Measurements from ENCODE around the gene POLR2L. TPM values are rescaled to one million over a fixed set of nuclear protein-coding genes. Genes with fewer than 3 reads are reported as not detected.

The POLR2L gene
- total RNA-seq, 4 donors from 2014 or later: 66.0 to 94.6 (median 81.2) TPM

DNA sequence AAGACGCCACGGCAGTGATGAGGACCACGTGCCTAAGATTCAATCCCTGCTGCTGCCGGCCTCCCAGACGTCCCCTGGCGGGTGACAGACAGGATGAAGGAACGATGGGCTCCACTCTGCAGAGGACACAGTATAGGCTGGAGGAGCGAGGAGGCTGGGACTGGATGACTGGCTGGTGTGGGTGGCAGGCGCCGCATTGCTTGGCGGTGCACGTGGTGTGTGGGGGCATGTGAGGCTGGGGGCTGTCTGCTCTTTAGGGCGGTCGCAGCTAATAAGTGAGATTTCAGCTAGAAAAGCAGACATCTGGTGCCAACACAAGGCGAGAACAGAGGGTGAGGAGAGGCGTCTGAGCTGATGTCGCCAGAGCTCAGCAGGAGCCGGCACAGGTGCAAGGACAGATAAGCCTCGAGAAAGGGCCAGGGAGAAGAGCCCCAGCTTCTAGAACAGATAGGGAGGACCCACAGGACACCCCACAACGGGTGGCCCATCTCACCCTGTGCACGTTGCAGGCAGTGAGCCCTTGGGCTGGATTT lies 33.5 kb upstream of the POLR2L start:
- DNase-seq: no peak
- ATAC-seq: no peak
- Histone ChIP-seq H3K4me3 (no peak overlapping the region), H3K36me3 (peaks cover 0 to 5% of the 10 kb centered on the region in 2 donors), H3K27me3 (no peaks in the 10 kb centered on the region), H3K27ac (no peak overlapping the region), H3K9me3 (no peaks in the 10 kb centered on the region), H3K4me1 (peaks cover 8 to 10% of the 10 kb centered on the region in 2 donors)
- intact Hi-C loops (cut with DNase I; ENCODE audit: low total_unique reads): no loop called here
- TF ChIP-seq, protein P1, sequence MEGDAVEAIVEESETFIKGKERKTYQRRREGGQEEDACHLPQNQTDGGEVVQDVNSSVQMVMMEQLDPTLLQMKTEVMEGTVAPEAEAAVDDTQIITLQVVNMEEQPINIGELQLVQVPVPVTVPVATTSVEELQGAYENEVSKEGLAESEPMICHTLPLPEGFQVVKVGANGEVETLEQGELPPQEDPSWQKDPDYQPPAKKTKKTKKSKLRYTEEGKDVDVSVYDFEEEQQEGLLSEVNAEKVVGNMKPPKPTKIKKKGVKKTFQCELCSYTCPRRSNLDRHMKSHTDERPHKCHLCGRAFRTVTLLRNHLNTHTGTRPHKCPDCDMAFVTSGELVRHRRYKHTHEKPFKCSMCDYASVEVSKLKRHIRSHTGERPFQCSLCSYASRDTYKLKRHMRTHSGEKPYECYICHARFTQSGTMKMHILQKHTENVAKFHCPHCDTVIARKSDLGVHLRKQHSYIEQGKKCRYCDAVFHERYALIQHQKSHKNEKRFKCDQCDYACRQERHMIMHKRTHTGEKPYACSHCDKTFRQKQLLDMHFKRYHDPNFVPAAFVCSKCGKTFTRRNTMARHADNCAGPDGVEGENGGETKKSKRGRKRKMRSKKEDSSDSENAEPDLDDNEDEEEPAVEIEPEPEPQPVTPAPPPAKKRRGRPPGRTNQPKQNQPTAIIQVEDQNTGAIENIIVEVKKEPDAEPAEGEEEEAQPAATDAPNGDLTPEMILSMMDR (IDR thresholded peaks at IDR 0.05 in 4 of 5, conservative IDR thresholded peaks at IDR 0.05 in 1 of 5): no peak
- TF ChIP-seq POLR2A (IDR thresholded peaks at IDR 0.05): no peak
- in situ Hi-C loops (cut with MboI; ENCODE audit: low sequenced_read_pairs in 4 of 4): no loop called here

DNA sequence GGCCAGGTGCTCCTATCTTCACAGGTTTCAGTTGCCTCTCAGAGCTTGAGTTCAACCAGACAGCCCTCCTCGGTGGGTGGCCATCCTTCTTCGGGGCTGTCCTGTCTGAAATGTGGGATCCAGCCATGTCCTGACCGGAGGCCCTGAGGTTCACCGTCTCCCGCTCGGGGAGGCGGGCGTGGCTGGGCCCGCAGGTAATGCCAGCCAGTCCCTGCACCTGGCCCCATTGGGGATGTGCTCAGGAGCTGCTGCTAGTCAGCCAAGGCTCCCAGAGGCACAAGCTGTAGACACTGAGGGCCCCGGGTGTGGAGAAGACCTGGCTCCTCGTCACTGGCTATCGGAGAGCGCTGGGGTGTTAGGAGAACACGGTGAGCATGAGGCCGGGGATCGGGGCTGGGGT lies 32.9 kb upstream of the POLR2L start:
- TF ChIP-seq, protein P1 (IDR thresholded peaks at IDR 0.05 in 4 of 5, conservative IDR thresholded peaks at IDR 0.05 in 1 of 5): no peak
- TF ChIP-seq POLR2A (IDR thresholded peaks at IDR 0.05): no peak
- in situ Hi-C loops (cut with MboI; ENCODE audit: low sequenced_read_pairs in 4 of 4): no loop called here
- ATAC-seq (no peak), DNase-seq (no peak)
- Histone ChIP-seq H3K27ac (no peak overlapping the region), H3K9me3 (no peaks in the 10 kb centered on the region), H3K4me3 (no peak overlapping the region), H3K36me3 (peaks cover 0 to 2% of the 10 kb centered on the region in 2 donors), H3K4me1 (peaks cover 8 to 10% of the 10 kb centered on the region in 2 donors), H3K27me3 (no peaks in the 10 kb centered on the region)
- intact Hi-C loops (cut with DNase I; ENCODE audit: low total_unique reads): no loop called here

DNA sequence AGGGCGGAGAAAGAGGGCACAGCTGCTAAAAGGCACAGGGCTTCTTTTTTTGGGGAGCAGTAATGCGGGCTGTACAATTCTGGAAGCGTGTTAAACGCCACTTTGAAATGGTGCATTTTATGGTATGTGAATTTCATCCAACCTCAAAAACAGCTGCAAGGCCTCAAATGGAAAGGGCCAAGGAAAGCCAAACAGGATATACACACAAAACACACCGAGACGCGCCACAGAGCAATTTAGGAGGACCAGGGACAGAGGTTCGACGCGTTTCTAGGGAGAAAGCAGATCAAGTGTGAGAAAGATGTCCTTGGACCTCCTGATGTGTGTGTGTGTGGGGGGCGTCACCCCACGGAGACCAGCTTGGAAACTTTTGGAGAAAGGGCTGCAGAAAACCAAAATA lies 31.4 kb upstream of the POLR2L start:
- Histone ChIP-seq H3K27ac (no peak overlapping the region), H3K4me3 (no peak overlapping the region), H3K9me3 (no peaks in the 10 kb centered on the region), H3K27me3 (no peaks in the 10 kb centered on the region), H3K36me3 (no peaks in the 10 kb centered on the region), H3K4me1 (peaks cover 8 to 10% of the 10 kb centered on the region in 2 donors)
- ATAC-seq (no peak), DNase-seq (no peak)
- in situ Hi-C loops (cut with MboI; ENCODE audit: low sequenced_read_pairs in 4 of 4) (no loop called here), intact Hi-C loops (cut with DNase I; ENCODE audit: low total_unique reads) (no loop called here)
- TF ChIP-seq, protein P1 (IDR thresholded peaks at IDR 0.05 in 4 of 5, conservative IDR thresholded peaks at IDR 0.05 in 1 of 5): no peak
- no peak for TF ChIP-seq POLR2A (IDR thresholded peaks at IDR 0.05)

- no peak for DNase-seq
- no peak for ATAC-seq
- TF ChIP-seq, protein P1 (IDR thresholded peaks at IDR 0.05 in 4 of 5, conservative IDR thresholded peaks at IDR 0.05 in 1 of 5): no peak
- no peak for TF ChIP-seq POLR2A (IDR thresholded peaks at IDR 0.05)
- no peaks in the 10 kb centered on the region for H3K36me3 ChIP-seq
- H3K4me1 ChIP-seq: peaks cover 8 to 10% of the 10 kb centered on the region in 2 donors
- intact Hi-C loops (cut with DNase I; ENCODE audit: low total_unique reads): no loop called here
- H3K27ac ChIP-seq: no peak overlapping the region
- H3K4me3 ChIP-seq: no peak overlapping the region
- in situ Hi-C loops (cut with MboI; ENCODE audit: low sequenced_read_pairs in 4 of 4): no loop called here
- no peaks in the 10 kb centered on the region for H3K27me3 ChIP-seq
- H3K9me3 ChIP-seq: no peaks in the 10 kb centered on the region
These were observed 30.5 kb upstream of the POLR2L start for GRCh38 chr11:872799-873198.

GRCh38 chr11:871472-871871 lies 29.1 kb upstream of the POLR2L start:
- no peak for DNase-seq
- H3K9me3 ChIP-seq: no peaks in the 10 kb centered on the region
- no peak for ATAC-seq
- no peak overlapping the region for H3K27ac ChIP-seq
- TF ChIP-seq, protein P1 (IDR thresholded peaks at IDR 0.05 in 4 of 5, conservative IDR thresholded peaks at IDR 0.05 in 1 of 5): no peak
- no peak for TF ChIP-seq POLR2A (IDR thresholded peaks at IDR 0.05)
- no peaks in the 10 kb centered on the region for H3K36me3 ChIP-seq
- peaks cover 2 to 3% of the 10 kb centered on the region in 2 donors for H3K4me1 ChIP-seq
- in situ Hi-C loops (cut with MboI; ENCODE audit: low sequenced_read_pairs in 4 of 4): no loop called here
- intact Hi-C loops (cut with DNase I; ENCODE audit: low total_unique reads): no loop called here
- no peak overlapping the region for H3K4me3 ChIP-seq
- no peaks in the 10 kb centered on the region for H3K27me3 ChIP-seq
